Activated CD8-positive, alpha-beta memory T cell treated with anti-CD3 and anti-CD28 coated beads for 48 hours (primary cell): Measurements from ENCODE around the gene ABAT.

Experiments used
- DNase-seq, 3 experiments: peaks; one replicate each; pipeline ENCODE4 v3.0.0-alpha.2; 2020; ENCODE audit warnings: low read depth in 2 of 3, low spot score in 2 of 3

The ABAT gene

GRCh38 chr16:8674413-8675022 lies at the start of gene ABAT:
TSS of gene ABAT (plus strand) at chr16:8674617. CDS start at chr16:8735740, 61,123 bp downstream.
- peak; percentile 64 to 79 (median 75) for DNase-seq

DNA sequence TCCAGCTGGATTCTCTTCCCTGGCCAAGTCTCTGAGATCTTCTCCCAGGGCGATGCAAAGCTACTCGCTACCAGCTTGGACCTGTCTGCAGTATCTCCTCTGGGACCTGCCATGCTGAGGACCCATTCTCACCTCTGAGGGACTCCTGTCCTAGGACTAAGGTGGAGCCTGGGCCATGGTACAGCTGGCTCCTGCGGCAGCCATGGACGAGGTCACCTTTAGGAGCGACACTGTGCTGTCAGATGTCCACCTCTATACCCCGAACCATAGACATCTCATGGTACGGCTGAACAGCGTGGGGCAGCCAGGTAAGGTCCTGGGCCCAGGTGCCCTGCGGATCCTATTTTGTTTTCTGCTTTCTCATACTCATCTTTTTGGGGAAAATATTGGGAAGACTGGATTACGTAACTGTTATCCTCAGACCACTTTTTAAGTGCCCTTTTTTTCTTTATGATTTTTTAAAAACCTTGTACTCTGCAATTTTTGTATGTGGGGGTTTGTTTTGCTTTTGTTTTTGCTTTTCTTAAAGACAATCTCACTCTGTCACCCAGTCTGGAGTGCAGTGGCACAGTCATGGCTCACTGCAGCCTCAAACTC lies 48.8 kb upstream of the ABAT start:
- DNase-seq, result no peak

- no peak for DNase-seq
These were observed 47.5 kb upstream of the ABAT start for GRCh38 chr16:8626946-8627345.

GRCh38 chr16:8627456-8627855 lies 47.0 kb upstream of the ABAT start:
- no peak for DNase-seq

- DNase-seq, result no peak
These were observed 45.3 kb upstream of the ABAT start for GRCh38 chr16:8628981-8629725.

GRCh38 chr16:8630255-8630953 lies 44.0 kb upstream of the ABAT start:
- DNase-seq, result no peak

DNA sequence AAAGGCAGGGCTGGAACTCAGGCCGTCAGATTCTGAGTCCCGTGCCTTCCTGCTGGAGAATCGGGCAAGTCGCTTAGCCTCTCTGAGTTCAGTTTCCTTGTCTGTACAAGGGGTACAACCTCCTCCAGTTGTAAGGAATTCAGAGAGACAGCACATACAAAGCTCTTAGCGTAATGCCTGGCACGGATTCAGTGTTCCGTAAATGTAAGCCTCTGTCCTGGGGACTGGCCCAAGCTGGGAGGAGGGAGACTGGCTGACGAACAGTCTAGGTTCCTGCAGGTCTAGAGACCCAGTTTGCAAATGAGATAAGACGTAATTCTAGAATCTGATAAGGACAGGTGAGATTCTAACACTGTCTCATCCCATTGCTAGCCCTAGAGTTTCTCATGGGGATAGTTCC lies 43.0 kb upstream of the ABAT start:
- DNase-seq, result no peak

GRCh38 chr16:8631818-8632465 lies 42.5 kb upstream of the ABAT start:
- no peak for DNase-seq

- DNase-seq, result no peak
These were observed 41.7 kb upstream of the ABAT start for GRCh38 chr16:8632675-8633182.

DNA sequence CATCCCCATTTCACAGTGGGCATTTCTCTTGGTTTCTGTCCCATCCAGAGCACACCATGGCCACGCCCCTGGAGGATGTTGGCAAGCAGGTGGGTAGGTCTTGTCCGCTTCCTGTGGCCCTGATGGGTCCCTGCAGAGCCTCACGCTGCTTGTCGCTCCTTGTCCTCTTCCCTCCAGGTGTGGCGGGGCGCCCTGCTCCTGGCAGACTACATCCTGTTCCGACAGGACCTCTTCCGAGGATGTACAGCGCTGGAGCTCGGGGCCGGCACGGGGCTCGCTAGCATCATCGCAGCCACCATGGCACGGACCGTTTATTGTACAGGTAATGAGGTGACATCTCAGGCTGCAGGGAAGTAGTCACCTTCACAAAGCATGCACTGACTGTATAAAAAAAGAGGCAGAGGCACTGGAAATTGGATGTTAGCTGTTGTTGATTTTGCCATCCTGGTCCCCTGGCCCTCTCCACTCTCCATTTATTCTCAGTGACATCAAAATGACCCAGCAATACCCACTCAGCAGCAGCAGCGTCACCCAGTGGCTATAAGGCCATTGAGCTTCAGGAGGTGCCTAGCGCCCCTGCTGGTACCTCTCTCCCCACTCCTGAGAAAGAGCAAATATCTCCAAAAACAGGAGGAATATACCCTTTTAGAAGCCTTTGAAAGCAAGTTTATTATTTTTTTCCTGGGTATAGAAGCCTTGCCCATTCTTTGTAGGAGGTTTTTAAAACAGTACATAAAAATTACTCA lies 39.3 kb upstream of the ABAT start:
- DNase-seq, result no peak

- DNase-seq, result no peak
These were observed 34.7 kb upstream of the ABAT start for GRCh38 chr16:8639694-8640093.

GRCh38 chr16:8641671-8642070 lies 32.7 kb upstream of the ABAT start:
- DNase-seq, result no peak

- DNase-seq, result no peak
These were observed 32.3 kb upstream of the ABAT start for GRCh38 chr16:8642146-8642545.

DNA sequence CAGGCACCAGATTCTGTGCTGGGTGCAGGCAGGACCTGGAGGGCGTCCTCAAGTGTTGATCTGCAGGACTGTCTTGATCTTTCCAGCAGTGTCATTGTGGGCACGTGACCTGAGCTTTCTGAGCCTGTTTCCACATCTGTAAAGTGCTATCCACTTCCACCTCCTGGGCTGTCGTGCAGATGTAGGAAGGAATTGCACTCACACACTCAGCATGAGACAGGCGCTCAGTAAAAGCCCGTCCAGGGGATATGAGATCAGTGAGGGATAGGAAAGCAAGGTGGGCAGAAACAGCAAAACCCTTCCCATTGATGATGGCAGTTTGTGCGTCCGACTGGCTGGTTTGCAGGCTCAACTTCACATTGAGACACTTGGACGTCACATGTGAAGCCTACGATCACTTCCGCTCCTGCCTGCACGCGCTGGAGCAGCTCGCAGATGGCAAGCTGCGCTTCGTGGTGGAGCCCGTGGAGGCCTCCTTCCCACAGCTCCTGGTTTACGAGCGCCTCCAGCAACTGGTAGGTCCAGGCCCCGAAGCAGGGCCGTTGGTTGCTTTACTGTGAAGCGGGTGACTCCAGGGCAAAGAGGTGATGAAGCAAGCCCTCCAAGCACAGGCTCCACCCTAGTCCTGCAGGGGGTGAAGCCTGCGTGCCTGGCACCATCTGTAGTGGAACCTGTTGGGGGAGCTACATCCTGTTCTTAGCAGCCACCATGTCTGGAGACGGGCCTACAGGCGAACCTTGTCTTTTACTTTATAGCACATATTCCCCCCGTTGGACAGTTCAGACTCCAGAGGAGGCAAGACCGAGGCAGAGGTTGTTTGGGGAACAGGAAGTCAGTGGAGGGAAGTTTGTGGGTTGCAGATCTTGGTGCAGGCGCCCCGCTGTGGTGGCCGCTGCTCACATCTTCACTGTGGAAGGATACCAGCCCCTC lies 29.9 kb upstream of the ABAT start:
- DNase-seq, result no peak

DNA sequence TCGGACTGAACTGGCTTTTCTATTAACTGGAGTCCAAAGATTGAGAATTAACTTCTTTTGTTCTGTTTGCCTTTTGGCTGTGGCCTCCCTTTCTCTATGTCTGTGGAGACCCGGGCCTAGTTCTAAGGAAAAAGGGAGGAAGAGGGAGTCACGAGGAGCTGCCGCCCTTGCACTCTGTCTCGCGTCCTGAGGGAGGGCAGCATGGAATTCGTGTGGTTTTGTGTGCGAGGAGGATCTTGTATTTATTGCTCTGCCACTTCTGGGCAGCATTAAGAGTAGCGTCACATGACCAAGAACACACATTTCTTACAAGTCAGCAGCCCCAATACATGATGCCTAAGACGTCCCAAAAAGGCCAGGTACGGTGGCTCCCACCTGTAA lies 29.3 kb upstream of the ABAT start:
- DNase-seq, result no peak

DNA sequence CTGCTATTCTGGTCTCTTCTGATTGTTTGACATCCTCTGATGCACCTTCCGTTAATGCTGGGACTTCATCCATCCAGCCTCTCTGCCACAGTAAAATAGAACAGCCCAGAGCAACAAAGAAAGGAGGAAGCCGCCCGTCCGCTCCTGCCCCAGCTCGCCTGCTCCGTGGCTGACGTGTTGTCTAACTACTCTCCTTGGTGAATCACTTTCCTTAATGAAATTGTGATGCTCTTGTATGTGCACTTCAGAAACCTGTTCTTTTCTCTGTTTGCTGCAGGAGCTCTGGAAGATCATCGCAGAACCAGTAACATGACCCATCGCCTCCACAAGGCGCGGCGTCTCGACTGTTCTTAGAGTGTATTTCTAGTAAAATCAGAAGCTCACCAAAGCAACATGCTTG lies 28.6 kb upstream of the ABAT start:
- DNase-seq, result no peak

DNA sequence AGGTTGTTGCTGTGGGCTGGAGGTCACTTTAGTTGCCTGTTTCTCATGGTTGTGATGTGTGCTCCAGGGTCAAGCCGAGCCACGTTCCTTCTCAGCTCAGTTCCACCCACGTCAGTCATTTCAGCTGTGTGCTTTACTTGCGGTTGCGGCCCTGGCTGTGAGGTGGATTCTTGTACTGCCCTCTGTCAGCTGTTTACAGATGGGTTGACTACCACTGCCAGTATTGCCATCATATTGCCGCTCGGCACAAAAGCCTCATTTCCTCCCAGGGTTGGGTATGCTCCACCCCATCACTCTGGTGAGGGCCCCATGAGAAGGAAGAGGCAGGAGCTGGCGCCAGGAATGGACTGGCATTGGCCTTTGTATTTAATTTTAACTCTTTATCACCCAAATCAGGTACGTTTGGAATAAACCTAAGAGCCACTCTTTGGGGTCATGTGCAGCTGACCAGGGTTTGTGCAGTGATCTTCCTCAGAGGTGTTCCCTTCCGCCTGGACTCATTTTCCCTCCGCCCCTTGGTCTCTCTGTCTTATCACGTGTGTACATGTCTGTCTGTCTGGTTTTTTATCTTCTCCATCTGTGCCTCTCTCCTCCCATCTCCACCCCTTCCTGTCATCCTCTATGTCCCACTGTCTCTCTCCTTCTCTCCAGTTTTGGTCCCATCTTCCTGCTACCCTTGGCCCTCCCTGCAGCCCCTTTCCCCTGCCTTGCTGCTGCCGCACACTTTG lies 27.9 kb upstream of the ABAT start:
- no peak for DNase-seq

DNA sequence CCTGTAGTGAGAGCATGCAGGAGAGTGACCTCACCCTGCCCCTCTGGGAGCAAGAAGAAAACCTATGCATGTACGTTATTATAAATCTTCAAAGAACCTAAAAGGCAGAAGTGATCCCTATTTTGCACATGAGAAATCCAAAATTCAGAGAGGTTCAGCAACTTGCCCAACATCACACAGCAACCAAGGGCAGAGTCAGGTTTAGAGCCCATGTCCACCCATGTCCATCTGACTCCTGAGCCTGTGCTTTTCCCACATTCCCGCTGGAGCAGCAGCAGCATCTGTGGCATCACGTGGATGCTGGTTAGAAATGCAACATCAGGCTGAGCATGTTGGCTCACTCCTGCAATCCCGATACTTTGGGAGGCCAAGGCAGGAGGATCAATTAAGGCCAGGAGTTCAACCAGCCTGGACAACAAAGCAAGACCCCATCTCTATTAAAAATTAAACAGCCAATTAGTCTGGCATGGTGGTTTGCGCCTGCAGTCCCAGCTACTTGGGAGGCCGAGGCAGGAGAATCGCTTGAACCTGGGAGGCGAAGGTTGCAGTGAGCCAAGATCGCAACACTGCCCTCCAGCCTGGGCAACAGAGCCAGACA lies 26.6 kb upstream of the ABAT start:
- DNase-seq, result no peak
